H9 (cell line): ENCODE data around the gene RNF215. TPM values are rescaled to one million over a fixed set of nuclear protein-coding genes. Genes with fewer than 3 reads are reported as not detected.
A peak's percentile ranks its signal among the peaks of the same experiment; 100 is the strongest.

ENCODE experiments used
- DNase-seq: peaks from one replicate; pipeline ENCODE4 v3.0.0-alpha.2; 2017
- H2AFZ ChIP-seq: one replicate; pipeline ENCODE4 v1.6.1; 2013; ENCODE audit warnings: mild to moderate bottlenecking, low read length, control low read depth, moderate library complexity
- H2AK5ac ChIP-seq: 2 replicates; pipeline ENCODE4 v1.6.1; 2013; ENCODE audit warnings: low read length, control low read depth, mixed read lengths; ENCODE audit not compliant: insufficient read length
- H2BK120ac ChIP-seq: one replicate; pipeline ENCODE4 v1.6.1; 2013; ENCODE audit warnings: low read depth, mild to moderate bottlenecking, low read length, control low read depth, inconsistent platforms; ENCODE audit not compliant: poor library complexity, severe bottlenecking
- H2BK12ac ChIP-seq: 2 replicates; pipeline ENCODE4 v1.6.1; 2013; ENCODE audit warnings: low read length, control low read depth, mixed read lengths, low read depth; ENCODE audit not compliant: insufficient read length
- H2BK15ac ChIP-seq: 2 replicates; pipeline ENCODE4 v1.6.1; 2013; ENCODE audit warnings: low read depth, low read length, control low read depth
- H2BK20ac ChIP-seq: one replicate; pipeline ENCODE4 v1.6.1; 2013; ENCODE audit warnings: low read depth, mild to moderate bottlenecking, low read length, control low read depth, inconsistent platforms; ENCODE audit not compliant: poor library complexity, severe bottlenecking
- H2BK5ac ChIP-seq: 2 replicates; pipeline ENCODE4 v1.6.1; 2013; ENCODE audit warnings: low read length, control low read depth, mixed read lengths; ENCODE audit not compliant: insufficient read length
- H3K14ac ChIP-seq: 2 replicates; pipeline ENCODE4 v1.6.1; 2013; ENCODE audit warnings: low read length, control low read depth; ENCODE audit not compliant: insufficient read depth
- H3K18ac ChIP-seq: 2 replicates; pipeline ENCODE4 v1.6.1; 2013; ENCODE audit warnings: low read depth, mild to moderate bottlenecking, mixed read lengths, low read length, control low read depth; ENCODE audit not compliant: insufficient read length
- H3K23ac ChIP-seq: 2 replicates; pipeline ENCODE4 v1.6.1; 2013; ENCODE audit warnings: low read length, control low read depth, mixed read lengths, low read depth; ENCODE audit not compliant: insufficient read length
- H3K23me2 ChIP-seq: 2 replicates; pipeline ENCODE4 v1.6.1; 2013; ENCODE audit warnings: low read depth, mild to moderate bottlenecking, mixed read lengths, low read length, control low read depth; ENCODE audit not compliant: insufficient read length, poor library complexity, severe bottlenecking
- H3K27ac ChIP-seq: 2 replicates; pipeline ENCODE4 v1.5.1; 2013; ENCODE audit warnings: low read length, control low read depth, mixed read lengths, low read depth; ENCODE audit not compliant: insufficient read length
- H3K27me3 ChIP-seq: 2 replicates; pipeline ENCODE4 v1.6.1; 2013; ENCODE audit warnings: low read length, control low read depth, inconsistent platforms; ENCODE audit not compliant: insufficient read depth
- H3K4ac ChIP-seq: 2 replicates; pipeline ENCODE4 v1.6.1; 2013; ENCODE audit warnings: low read depth, mild to moderate bottlenecking, control low read depth, inconsistent platforms, low read length, moderate library complexity
- H3K4me1 ChIP-seq: 2 replicates; pipeline ENCODE4 v1.6.1; 2013; ENCODE audit warnings: low read length, control low read depth, inconsistent platforms; ENCODE audit not compliant: insufficient read depth
- H3K4me2 ChIP-seq: 2 replicates; pipeline ENCODE4 v1.6.1; 2013; ENCODE audit warnings: low read length, control low read depth, mixed read lengths; ENCODE audit not compliant: insufficient read length, insufficient read depth
- H3K56ac ChIP-seq: 2 replicates; pipeline ENCODE4 v1.6.1; 2013; ENCODE audit warnings: low read depth, mild to moderate bottlenecking, mixed read lengths, low read length, control low read depth; ENCODE audit not compliant: insufficient read length
- H3K79me1 ChIP-seq: 2 replicates; pipeline ENCODE4 v1.6.1; 2013; ENCODE audit warnings: low read depth, mild to moderate bottlenecking, moderate library complexity, low read length, control low read depth, inconsistent platforms; ENCODE audit not compliant: insufficient read depth, poor library complexity, severe bottlenecking
- H3K79me2 ChIP-seq: 2 replicates; pipeline ENCODE4 v1.6.1; 2013; ENCODE audit warnings: low read length, control low read depth, inconsistent platforms; ENCODE audit not compliant: insufficient read depth
- H3K9ac ChIP-seq: 2 replicates; pipeline ENCODE4 v1.6.1; 2013; ENCODE audit warnings: low read length, control low read depth, mixed read lengths; ENCODE audit not compliant: insufficient read length; ENCODE audit errors: extremely low read depth
- H3K9me3 ChIP-seq: one replicate; pipeline ENCODE4 v1.6.1; 2013; ENCODE audit warnings: low read depth, low read length, inconsistent platforms; ENCODE audit not compliant: control insufficient read depth
- H3T11ph ChIP-seq: one replicate; pipeline ENCODE4 v1.6.1; 2013; ENCODE audit warnings: mild to moderate bottlenecking, low read length, control low read depth, inconsistent platforms
- H4K20me1 ChIP-seq: one replicate; pipeline ENCODE4 v1.6.1; 2013; ENCODE audit not compliant: control insufficient read depth, insufficient read length, insufficient read depth
- H4K5ac ChIP-seq: 2 replicates; pipeline ENCODE4 v1.6.1; 2013; ENCODE audit warnings: low read depth, mild to moderate bottlenecking, mixed read lengths, low read length, control low read depth; ENCODE audit not compliant: insufficient read length
- H4K8ac ChIP-seq: replicated peaks from 2 replicates; pipeline ENCODE4 v1.6.1; 2013; ENCODE audit warnings: low read length, control low read depth, mixed read lengths, low read depth; ENCODE audit not compliant: insufficient read length
- H4K91ac ChIP-seq: 2 replicates; pipeline ENCODE4 v1.6.1; 2013; ENCODE audit warnings: low read depth, mild to moderate bottlenecking, moderate library complexity, mixed read lengths, low read length, control low read depth; ENCODE audit not compliant: insufficient read length
- H3K27ac Mint-ChIP-seq, 3 experiments: 2 replicates in 2 of 3; 3 replicates in 1 of 3; pipeline ENCODE4 v1.8.0; 2020 to 2021; ENCODE audit warnings: mixed read lengths in 3 of 3, mild to moderate bottlenecking in 1 of 3, moderate library complexity in 1 of 3
- H3K27me3 Mint-ChIP-seq: 2 replicates; pipeline ENCODE4 v1.8.0; 2021; ENCODE audit warnings: low read depth, mild to moderate bottlenecking, moderate library complexity, mixed read lengths
- H3K36me3 Mint-ChIP-seq, 3 experiments: 2 replicates in 2 of 3; 3 replicates in 1 of 3; pipeline ENCODE4 v1.8.0; 2020 to 2021; ENCODE audit warnings: low read depth in 3 of 3, mixed read lengths in 3 of 3; ENCODE audit not compliant: insufficient read depth in 1 of 3
- H3K4me1 Mint-ChIP-seq, 2 experiments: 2 replicates each; pipeline ENCODE4 v1.8.0; 2020; ENCODE audit warnings: mixed read lengths in 2 of 2
- H3K4me3 Mint-ChIP-seq, 2 experiments: 2 replicates in 1 of 2; 3 replicates in 1 of 2; pipeline ENCODE4 v1.8.0; 2020 to 2021; ENCODE audit warnings: mild to moderate bottlenecking in 2 of 2, mixed read lengths in 2 of 2, moderate library complexity in 1 of 2
- H3K9me3 Mint-ChIP-seq, 2 experiments: 2 replicates in 1 of 2; 3 replicates in 1 of 2; pipeline ENCODE4 v1.8.0; 2020; ENCODE audit warnings: mild to moderate bottlenecking in 2 of 2, mixed read lengths in 2 of 2, moderate library complexity in 1 of 2
- CTCF ChIP-seq: fragments of 200-600 bp; sonication (generic); conservative IDR thresholded peaks from 3 replicates; pipeline ENCODE4 v1.8.0; 2021; ENCODE audit warnings: antibody characterized with exemption, mild to moderate bottlenecking
- WGBS: extraction: QIAGEN DNeasy Blood & Tissue Kit; methylation state at CpG from one replicate; pipeline ENCODE4 v1.1.7; 2013; ENCODE audit warnings: missing lambda C conversion rate, low lambda C conversion rate, mixed read lengths; ENCODE audit not compliant: insufficient read length; ENCODE audit errors: extremely low coverage; 5-methylcytosine and 5-hydroxymethylcytosine counted together
- total RNA-seq: library from RNA; stranded (reverse); gene quantifications from 2 replicates; pipeline ENCODE4 v1.2.1, GENCODE V29; 2021

Gene RNF215
- total RNA-seq, 1 experiment from 2014 or later: 24.5 TPM

GRCh38 chr22:30424534-30425326 lies 37.5 kb upstream of the RNF215 start:
- no peak overlapping the region for H2BK12ac ChIP-seq
- H3K4ac ChIP-seq: no peak overlapping the region
- H3K18ac ChIP-seq: no peak overlapping the region
- no peaks in the 10 kb centered on the region; the same call in 1 of the 2 replicates for H3K79me2 ChIP-seq
- H4K20me1 ChIP-seq: no peaks in the 10 kb centered on the region
- no peak overlapping the region for H3K9ac ChIP-seq
- Mint-ChIP-seq H3K4me1 (peaks cover 31 to 37% of the 10 kb centered on the region in 2 experiments), H3K27ac (peak overlapping the region in 1 of 3 experiments; percentile 57; a peak in 2 of 7 replicates), H3K27me3 (no peaks in the 10 kb centered on the region; the same call in 1 of the 2 replicates), H3K4me3 (peak overlapping the region; percentile 87 to 93), H3K36me3 (peaks cover 14 to 38% (median 37%) of the 10 kb centered on the region in 3 experiments), H3K9me3 (no peaks in the 10 kb centered on the region)
- peak; percentile 48 for DNase-seq
- peak overlapping the region; percentile 83 for H3K4me2 ChIP-seq
- no peak overlapping the region for H3K23ac ChIP-seq
- H4K91ac ChIP-seq: no peak overlapping the region
- no peak overlapping the region for H3K14ac ChIP-seq
- peaks cover 21% of the 10 kb centered on the region for H3K23me2 ChIP-seq
- H2AK5ac ChIP-seq: no peak overlapping the region
- no peak overlapping the region for H3T11ph ChIP-seq
- H2BK120ac ChIP-seq: no peak overlapping the region
- peaks cover 7% of the 10 kb centered on the region; the same call in 1 of the 2 replicates for H3K4me1 ChIP-seq
- no peak overlapping the region for H4K8ac ChIP-seq
- no peak overlapping the region for H2BK5ac ChIP-seq
- H3K9me3 ChIP-seq: no peaks in the 10 kb centered on the region
- no peak; the same call in 2 of the 3 replicates for TF ChIP-seq CTCF
- H2AFZ ChIP-seq: no peak overlapping the region
- H4K5ac ChIP-seq: no peak overlapping the region
- H2BK20ac ChIP-seq: no peak overlapping the region
- no peak overlapping the region for H2BK15ac ChIP-seq
- WGBS: no CpG with 5 or more reads among the region's 20 CpGs
- H3K79me1 ChIP-seq: no peaks in the 10 kb centered on the region
- no peaks in the 10 kb centered on the region for H3K27me3 ChIP-seq
- no peak overlapping the region for H3K56ac ChIP-seq
- H3K27ac ChIP-seq: no peak overlapping the region
